Activated CD4-positive, CD25-positive, alpha-beta regulatory T cell (primary cell): Measurements from ENCODE around the gene FOXP2.
"Not testable (repeated sequence)": the region's sequence is repeated elsewhere in the genome, so short reads cannot be mapped to it uniquely, and the experiment has no call there.

Experiments used
- DNase-seq, 4 experiments: peaks; one replicate each; lab custom pipeline; 2025; lab: John Stamatoyannopoulos, UW

FOXP2 gene

DNA sequence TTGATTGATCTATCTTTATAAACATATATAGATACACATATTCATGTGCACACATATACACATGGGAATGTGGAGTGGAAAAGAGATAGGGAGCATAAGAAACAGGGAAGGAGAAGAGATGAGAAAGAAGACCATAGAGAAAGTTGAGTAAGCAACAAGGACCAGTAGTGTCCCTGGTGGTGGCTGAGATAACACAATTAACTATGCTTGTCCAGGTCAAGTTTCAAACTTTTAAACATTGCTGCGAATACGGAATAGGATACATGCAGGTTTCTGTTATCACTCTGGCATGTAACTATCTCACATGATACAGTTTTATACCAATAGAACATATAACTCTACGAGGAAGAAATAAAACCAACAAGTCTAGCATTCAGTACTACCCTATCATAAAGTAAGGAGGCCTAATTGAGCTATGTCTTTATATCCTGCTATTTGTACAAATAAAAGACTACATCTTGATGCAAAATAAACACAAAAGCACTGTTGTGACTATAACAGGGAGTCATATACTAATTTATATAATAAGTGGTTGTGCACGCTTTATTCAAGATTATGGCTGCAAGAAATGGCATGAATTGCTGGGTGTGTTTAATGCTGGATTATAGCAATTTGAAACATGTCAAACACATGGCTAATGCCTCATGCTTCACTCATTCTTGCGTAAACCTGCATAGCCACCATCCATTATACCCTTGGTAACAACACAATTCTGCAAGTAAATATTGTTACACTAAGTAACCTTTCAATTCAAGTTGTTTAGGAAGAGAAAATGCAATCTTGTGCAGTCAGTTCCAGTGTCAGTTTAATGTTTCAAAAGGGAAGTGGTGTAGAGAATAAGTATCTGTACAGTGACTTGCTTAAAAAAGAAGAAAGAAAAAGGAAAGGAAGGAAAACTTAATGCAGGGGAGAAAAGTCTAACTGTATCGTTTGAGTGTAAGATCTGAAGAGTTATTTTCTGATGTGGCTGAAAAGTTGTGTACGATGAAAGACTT lies 8.2 kb downstream of the FOXP2 start:
- DNase-seq, result no peak

DNA sequence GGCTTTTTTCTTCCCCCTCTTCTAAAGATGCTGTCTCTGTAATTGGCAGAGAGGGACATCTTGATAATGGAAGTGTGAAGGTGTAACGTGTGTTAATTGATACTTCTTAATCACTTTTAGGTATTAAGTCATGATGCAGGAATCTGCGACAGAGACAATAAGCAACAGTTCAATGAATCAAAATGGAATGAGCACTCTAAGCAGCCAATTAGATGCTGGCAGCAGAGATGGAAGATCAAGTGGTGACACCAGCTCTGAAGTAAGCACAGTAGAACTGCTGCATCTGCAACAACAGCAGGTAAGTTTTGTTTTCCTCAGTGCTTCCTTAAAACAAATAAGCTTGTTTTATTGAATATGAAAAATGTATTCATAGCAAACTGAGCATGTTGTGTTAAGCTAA lies 11.8 kb downstream of the FOXP2 start:
- DNase-seq, result no peak

DNA sequence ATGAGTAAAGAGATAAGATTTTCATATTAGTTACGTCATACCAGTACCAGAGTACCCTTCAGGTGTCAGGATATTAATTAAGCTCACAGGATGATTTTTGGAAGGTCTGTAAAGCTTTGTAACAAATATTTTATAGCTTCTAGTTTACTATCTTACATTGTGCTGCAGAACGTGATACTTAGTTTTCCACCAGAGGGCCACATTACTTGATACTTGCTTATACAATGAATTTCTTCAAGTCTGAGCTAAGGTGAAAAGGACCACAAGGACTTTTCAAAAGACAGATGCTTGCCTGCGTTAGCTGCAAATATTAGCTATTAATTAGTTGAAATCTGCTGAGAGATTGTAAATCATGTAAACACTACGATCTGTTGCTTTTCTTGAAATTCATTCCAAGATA lies 12.2 kb downstream of the FOXP2 start:
- DNase-seq, result no peak

DNA sequence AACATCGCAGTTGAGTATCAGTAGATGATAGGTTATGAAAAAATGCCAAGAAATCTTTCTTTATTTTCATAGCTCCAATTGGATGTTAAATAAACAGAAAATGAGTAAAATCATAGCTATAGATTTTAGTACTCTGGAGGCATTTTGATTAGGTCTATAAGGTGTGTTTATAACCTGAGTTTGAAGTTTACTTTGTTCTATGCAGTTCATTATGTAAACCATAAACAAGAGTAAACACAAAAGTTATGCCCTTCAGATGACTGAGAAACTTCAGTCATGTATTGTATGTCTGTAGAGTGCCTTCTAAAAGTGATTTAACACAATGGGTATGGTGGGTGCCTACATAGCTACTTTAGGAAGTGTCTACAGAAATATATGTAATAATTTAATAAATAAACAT lies 13.6 kb downstream of the FOXP2 start:
- DNase-seq, result no peak

DNA sequence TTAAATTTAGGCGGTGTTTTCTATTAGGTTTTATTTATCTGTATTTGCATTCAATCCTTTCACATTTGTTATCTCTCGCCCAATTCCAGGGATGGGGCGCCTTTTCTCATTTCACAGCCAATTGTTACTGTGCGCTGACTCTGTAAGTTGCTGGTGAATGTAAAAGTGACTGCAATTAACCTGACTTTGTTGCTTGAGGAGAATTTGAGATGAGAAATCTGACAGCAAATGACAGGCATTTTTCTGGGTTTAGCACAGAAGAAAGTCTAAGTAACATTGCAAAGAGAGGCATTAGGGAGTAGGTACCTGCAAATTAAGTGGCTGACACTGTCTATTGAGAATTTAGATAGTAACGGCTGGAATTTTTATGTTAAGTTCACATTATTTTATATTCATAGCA lies 16.6 kb downstream of the FOXP2 start:
- DNase-seq, result no peak

DNA sequence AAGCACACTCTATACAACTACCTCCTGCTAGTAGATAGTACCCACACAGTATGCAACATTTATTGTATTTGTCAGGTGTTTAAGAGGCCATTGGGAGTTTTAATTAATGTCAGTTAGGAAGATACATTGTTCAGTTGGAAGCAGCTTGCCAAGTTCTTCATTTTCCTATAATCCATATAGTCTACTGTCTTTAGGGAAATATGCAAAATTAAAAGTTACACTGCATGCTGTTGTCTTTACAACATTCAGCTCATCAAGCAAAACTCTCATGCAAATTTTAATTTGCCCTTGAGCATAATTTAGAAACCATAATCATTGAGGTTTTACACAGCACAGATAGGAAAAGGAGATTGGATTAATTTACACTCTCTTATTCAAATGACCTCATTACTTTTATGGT lies 17.4 kb downstream of the FOXP2 start:
- no peak for DNase-seq

DNA sequence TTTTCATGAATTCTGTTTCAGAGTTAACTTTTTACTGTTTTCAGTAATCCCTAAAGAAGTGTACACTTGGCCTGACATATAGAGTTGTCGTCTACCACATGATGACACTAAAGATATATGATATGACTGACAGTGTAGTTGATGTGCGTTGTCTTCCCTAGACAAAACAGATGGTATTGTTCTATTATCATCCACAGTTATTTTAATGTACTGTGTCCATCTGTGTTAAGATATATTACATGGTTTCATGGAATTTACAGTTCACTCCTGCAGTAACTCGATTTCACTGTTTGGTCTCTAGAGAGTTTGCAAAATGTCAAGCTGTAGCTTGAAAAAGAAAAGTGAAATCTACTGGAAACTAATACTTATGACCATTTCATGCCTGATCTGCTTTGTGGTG lies 18.1 kb downstream of the FOXP2 start:
- no peak for DNase-seq

DNA sequence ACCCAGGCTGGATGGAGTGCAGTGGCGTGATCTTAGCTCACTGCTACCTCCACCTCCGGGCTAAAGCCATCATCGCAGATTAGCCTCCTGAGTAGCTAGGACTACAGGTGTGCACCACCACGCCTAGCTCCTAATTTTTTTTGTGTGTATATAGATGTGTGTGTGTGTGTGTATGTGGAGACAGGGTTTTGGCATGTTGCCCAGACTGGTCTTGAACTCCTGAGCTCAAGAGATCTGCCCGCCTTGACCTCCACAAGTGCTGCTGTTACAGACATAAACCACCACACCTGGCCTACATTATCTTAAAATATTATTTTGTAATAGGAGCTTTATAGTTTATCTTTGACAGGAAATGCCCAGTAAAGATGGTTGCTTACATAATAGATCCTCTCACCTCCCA lies 25.0 kb downstream of the FOXP2 start:
- no peak for DNase-seq

DNA sequence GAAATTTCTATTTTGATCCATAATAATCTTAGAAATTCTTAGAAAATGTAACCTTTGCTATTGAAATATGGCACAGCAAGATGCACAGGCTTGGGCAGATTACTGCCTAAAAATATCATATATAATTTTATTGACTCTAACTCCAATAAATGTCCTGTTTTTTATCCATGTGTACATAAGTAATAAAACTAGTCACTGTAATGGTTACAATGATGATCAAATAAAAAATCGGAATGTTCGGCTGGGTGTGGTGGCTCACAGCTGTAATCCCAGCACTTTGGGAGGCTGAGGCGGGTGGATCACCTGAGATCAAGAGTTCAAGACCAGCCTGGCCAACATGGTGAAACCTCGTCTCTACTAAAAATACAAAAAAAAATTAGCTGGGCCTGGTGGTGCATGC lies 26.3 kb downstream of the FOXP2 start:
- DNase-seq, result not testable (repeated sequence)

DNA sequence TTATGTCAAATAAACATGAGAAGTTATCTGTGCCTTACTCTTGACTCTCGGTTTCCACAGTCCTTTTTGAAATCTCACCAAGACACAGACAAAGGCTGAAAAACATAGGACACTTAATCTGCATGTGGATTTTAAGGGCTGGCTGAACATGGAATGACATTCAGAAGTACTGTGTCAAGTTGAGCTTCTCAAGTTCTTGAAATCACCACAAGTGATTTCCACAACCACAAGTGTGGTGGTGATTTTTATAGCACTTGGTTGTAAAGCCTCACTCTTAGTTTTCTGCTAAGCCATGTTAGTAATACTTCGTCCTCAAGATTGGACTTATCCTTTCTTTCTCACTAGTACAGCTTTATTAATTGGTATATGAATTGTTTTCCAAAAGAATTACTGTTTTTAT lies 29.6 kb downstream of the FOXP2 start:
- DNase-seq, result no peak

DNA sequence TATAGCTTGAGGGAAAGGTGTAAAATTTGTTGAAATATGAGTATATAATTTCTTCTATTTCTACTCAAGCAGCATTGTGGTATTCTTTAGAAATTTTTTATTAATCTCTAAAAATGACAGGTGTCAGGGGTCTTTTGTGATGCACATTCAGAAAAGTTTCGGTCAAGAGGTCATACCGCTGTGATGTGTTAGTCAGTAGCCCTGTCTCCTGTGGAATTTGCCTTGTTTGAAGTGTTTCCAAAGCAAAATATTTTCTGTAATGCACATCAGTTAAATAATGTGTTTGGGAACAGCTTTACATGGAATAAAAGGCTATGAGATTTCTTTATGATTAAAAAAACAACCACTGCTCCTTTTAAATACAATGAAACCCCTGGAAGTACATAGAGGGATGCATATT lies 35.8 kb downstream of the FOXP2 start:
- no peak for DNase-seq

DNA sequence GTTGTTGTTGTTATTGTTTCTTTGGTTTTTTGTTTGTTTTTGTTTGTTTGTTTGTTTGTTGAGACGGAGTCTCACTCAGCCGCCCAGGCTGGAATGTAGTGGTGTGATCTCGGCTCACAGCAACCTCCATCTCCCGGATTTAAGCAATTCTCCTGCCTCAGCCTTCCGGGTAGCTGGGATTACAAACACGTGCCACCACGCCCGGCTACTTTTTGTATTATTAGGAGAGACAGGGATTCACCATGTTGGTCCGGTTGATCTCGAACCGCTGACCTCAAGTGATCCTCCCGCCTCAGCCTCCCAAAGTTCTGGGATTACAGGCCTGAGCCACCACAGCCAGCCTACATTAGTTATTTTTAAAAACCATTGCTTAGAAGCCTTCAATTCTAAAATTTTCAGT lies 45.0 kb downstream of the FOXP2 start:
- no peak for DNase-seq

DNA sequence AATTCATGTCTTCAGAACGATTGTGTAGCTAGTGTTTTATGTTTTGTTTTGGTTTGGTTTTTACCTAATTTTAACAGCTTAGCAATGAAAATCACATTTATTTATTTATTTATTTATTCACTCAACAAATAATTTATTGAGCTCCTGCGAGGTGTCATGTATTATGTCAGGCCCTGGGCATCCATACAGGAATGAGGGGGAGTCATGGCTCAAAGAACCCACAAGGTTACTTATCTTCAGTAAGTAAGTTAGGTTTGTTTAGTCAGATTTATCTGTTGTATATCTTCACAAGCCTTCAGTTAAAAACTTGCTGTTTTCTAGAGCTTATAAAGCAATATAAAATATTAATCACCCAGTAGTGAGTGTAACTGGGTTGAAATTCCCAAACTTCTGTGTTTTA lies 45.4 kb downstream of the FOXP2 start:
- DNase-seq, result no peak

DNA sequence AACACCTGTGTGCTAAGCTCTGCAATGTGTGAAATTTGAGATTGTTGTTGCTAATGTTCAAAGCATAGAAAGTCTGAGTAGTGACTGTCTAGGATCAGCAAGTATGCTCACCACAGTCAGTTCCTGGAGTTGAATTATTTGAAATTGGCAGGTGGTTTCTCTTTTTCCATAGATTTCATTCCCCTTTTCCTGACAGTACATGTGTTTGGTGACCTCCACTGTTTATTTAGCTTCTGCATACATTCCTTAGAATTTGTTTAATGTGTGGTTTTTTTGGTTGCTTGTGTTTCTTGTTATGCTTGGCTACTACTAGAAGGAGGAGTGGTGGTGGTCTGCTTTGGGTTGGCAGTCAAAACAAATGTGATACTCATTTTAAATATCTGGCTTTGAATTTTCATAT lies 52.3 kb downstream of the FOXP2 start:
- no peak for DNase-seq

DNA sequence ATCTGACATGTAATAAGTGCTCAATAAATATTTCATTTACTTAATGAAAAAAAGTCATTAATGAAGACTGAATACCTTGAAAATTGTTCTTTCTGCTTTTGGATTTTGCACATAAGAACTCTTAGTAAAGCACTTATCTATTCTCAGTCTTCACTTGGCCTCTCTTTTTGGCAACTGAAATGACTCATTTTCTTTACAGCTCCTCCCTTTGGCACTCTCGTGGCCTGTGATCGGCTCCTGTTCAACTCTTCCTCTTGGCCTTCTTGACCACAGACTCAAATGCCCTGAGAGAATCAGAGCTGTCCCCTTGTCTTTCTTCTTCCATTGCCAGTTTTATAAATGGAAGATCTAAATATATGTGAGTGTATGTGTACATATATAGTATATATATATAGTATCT lies 54.2 kb downstream of the FOXP2 start:
- DNase-seq, result no peak

DNA sequence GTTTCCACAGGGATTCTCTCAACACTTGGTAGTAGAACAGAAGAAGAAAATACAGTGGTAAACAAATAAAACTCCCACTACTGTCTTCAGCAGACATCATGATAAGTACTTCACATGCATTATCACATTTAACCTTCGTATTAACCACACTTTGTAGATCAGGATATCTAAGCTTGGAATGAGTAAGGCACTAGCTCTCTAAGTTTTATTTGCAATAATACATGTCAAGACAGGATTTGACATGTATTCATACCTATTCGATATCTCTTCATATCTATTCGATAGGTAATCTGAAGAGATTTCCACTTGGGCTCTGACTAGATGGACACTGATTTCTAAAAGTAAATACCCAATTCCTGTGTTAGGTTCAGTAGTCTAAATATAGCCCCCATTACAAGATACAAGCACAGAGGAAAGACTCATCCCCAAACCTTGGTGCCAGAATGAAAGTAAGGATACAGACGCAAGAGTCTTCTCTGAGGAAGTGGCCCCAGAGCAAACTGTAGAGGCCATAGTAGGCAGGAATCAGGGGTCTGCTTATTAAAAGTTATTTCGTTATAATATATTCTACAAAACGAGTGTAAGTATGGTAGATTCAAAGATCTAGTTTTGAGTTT lies 58.4 kb downstream of the FOXP2 start:
- DNase-seq, result no peak

DNA sequence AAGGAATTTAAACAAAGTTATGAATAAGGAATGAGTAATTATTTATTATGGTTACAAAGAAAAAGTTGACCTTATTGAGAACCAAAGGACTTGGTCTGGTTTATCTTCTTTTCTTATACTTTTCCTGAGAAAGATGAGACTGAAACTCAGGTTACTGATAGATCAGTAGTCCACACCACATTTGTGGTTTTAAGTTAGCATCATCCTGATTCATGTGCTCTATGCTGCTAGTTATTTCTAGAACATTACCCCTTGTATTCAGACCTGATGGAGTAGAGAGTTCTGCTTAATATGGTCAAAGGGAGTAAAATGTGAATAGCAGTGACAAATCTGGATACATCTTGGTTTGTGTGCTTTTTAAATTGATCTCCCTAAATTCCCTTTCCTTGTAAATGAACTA lies 63.8 kb downstream of the FOXP2 start:
- no peak for DNase-seq

DNA sequence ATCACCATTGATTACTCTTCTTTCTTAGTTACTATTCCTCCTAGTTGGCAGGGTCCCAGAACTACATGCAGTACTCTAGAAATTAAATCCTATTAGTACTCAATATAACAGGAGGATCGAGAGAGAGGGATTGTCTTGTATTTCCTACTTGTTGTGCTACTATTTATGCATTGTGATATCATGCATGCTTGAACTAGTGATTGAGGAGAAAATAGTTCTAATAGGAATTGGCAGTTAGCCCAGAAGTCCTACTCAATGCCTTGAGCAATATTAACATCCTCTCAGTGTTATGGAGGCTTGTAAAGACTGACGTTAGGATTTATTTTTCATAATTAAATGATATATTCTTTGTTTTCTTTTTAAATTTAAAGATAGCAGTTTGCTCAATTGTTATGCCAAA lies 67.4 kb downstream of the FOXP2 start:
- DNase-seq, result no peak

DNA sequence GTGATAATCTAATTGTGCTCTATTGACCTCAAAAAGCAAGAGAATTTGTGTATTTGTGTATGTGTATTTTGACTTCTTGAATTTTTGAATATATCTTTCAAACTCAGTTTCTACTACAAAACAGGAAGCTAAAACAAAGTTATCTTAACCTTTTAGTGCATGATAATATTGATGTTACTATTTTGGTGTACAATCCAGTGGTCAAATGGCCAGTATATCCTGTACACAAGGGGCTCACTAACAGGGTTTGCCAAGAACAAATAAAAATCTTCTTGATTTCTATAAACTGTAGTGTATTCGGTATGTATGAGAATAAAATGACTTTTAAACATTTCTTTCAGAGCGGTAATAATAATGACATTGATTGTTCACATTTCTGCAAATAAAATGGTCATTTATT lies 69.6 kb downstream of the FOXP2 start:
- DNase-seq, result no peak

DNA sequence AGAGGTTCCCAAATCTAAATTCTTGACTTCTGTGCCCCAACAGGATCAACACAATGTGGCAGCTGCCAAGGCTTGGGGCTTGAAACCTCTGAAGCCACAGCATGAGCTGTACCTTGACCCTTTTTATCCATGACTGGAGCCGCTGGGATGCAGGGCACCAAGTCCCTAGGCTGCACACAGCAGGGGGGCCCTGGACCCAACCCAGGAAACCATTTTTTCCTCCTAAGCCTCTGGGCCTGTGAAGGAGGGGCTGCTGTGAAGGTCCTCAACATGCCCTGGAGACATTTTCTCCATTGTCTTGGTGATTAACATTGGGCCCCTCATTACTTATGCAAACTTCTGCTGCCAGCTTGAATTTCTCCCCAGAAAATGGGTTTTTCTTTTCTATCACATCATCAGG lies 72.6 kb downstream of the FOXP2 start:
- no peak for DNase-seq

DNA sequence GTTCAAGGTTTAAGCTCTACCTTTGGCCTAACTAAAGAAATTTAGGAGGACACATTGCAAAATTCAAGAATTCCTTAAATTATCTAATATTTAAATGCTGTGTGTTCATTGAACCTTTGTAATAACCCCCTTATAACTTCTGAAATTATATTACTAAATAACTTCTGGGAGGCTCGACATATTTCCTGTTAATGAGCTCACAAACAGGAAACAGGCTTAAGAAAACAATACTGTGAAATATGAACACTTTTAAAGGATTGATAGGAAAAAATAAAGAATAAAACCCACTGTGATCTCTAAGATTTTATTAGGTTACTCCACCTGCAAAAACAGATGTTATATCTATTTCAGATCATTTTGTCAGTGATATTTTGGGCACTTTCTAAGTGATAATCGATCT lies 74.1 kb downstream of the FOXP2 start:
- no peak for DNase-seq

DNA sequence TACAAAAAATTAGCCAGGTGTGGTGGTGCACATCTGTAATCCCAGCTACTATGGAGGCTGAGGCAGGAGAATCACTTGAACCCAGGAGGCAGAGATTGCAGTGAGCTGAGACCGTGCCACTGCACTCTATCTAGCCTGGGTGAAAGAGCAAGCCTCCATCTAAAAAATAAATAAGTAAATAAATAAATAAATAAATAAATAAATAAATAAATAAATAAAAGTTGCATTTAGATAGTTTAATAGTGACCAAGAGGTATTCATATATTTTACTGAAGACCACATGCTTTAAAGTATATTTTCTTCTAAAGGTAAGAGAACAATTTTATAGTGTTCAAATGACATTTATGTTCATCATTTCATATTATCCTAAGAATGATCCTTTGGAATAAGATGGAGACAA lies 82.9 kb downstream of the FOXP2 start:
- not testable (repeated sequence) for DNase-seq

DNA sequence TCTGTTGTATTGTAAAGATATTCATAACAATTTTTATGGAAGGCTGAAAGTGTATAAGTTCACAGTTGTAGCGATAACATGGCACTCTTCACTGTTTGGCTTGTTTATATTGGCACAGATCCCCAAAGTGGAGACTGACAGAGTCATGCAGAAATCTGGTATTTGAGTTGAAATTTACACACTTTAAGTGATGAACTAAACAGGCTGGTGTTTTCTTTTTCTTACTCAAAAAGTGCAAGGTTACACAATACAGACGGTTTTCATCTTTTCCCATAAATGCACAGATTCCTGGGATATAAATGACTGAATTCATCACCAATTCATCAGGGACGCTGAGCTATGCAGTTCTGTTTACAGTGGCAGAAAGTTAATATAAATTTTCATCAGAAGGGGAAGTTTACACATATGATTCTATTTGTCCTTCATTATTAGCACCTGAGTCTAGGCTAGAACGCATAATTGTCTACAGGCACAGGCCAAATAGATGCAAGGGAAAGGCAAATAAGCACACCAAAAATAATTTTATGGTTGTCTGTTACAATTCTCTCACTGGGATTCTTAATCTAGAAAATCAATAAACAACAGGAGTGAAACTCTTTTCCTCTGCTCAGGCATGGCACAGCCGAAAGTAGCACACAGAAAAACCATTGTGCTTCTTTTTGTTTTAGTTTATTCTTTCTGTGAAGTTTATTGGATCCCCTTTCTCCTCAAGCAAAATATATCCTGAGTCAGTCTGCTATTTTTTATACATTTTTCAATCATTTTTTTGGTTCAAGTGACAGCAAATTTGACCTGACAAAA lies 88.0 kb downstream of the FOXP2 start:
- DNase-seq, result no peak
